DOHH2 (cell line): ENCODE data around the gene KIF7.

Experiments used
- H3F3A ChIP-seq: fragments of 200-600 bp; sonication (generic), shearing (Covaris generic); 2 replicates; pipeline ENCODE4 v1.6.0; 2016; ENCODE audit warnings: antibody characterized with exemption, mild to moderate bottlenecking; ENCODE audit not compliant: control insufficient read depth, insufficient read depth
- H3K27ac ChIP-seq: fragments of 200-600 bp; sonication (generic); 2 replicates; pipeline ENCODE4 v1.5.1; 2014; ENCODE audit warnings: low read depth, mild to moderate bottlenecking, low read length, moderate library complexity
- H3K27me3 ChIP-seq: fragments of 200-600 bp; sonication (generic); 2 replicates; pipeline ENCODE4 v1.6.1; 2014; ENCODE audit warnings: mild to moderate bottlenecking, low read length, mixed read lengths; ENCODE audit not compliant: control insufficient read depth
- H3K36me3 ChIP-seq: fragments of 200-600 bp; sonication (generic); 2 replicates; pipeline ENCODE4 v1.6.1; 2014; ENCODE audit warnings: mild to moderate bottlenecking, low read length, moderate library complexity, mixed read lengths; ENCODE audit not compliant: control insufficient read depth
- H3K4me1 ChIP-seq: fragments of 200-600 bp; sonication (generic); 2 replicates; pipeline ENCODE4 v1.6.1; 2014; ENCODE audit warnings: mild to moderate bottlenecking, low read length, mixed read lengths; ENCODE audit not compliant: control insufficient read depth
- H3K4me2 ChIP-seq: fragments of 200-600 bp; sonication (generic); 2 replicates; pipeline ENCODE4 v1.6.0; 2014; ENCODE audit warnings: mild to moderate bottlenecking, low read length, moderate library complexity
- H3K4me3 ChIP-seq: fragments of 200-600 bp; sonication (generic); 2 replicates; pipeline ENCODE4 v1.5.1; 2014; ENCODE audit warnings: mild to moderate bottlenecking, low read length, mixed read lengths
- H3K79me2 ChIP-seq: fragments of 200-600 bp; sonication (generic); 2 replicates; pipeline ENCODE4 v1.6.1; 2014; ENCODE audit warnings: mild to moderate bottlenecking, low read length, mixed read lengths; ENCODE audit not compliant: control insufficient read depth
- H3K9me2 ChIP-seq: fragments of 200-600 bp; sonication (generic); replicated peaks from 2 replicates; pipeline ENCODE4 v1.6.1; 2014; ENCODE audit warnings: mild to moderate bottlenecking, low read length, mixed read lengths; ENCODE audit not compliant: control insufficient read depth
- H3K9me3 ChIP-seq: fragments of 200-600 bp; sonication (generic); 2 replicates; pipeline ENCODE4 v1.6.1; 2014; ENCODE audit warnings: antibody characterized with exemption, low read length, mixed read lengths; ENCODE audit not compliant: control insufficient read depth, insufficient read depth
- H4K20me1 ChIP-seq: fragments of 200-600 bp; sonication (generic); 2 replicates; pipeline ENCODE4 v1.6.0; 2014; ENCODE audit warnings: low read depth, mild to moderate bottlenecking, antibody characterized with exemption, low read length, moderate library complexity; ENCODE audit not compliant: control insufficient read depth, insufficient read depth
- EZH2phosphoT487 ChIP-seq: fragments of 200-600 bp; sonication (generic); IDR thresholded peaks from 2 replicates; pipeline ENCODE4 v1.6.1; 2017; ENCODE audit warnings: borderline replicate concordance, mild to moderate bottlenecking, antibody characterized with exemption, low read length, moderate library complexity, mixed read lengths
- TF ChIP-seq, protein P1 (sequence below): fragments of 200-600 bp; sonication (generic); IDR thresholded peaks from one replicate; pipeline ENCODE4 v1.5.1; 2014; ENCODE audit warnings: antibody characterized with exemption, mild to moderate bottlenecking, low read depth, low read length; ENCODE audit not compliant: poor library complexity, severe bottlenecking

Gene KIF7

DNA sequence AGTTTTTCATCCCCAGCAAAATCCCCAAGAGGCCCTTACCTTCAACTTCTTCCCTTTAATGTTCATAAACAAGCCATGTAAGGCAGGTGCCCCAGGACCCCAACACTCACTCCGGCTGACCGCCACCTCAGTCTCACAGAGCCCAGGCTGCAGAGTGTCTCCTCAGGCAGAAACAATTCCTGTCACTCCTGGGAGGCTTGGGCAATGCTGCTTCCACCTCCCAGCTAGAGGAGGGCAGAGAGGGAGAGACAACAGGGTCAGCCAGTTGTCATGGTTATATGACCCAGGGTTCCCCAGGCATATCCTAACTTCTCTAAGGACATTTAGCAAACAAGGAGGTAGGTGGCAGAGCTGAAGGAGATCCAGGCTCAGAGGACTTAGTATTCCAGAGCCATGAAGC lies 23.9 kb upstream of the KIF7 start, which contains the start of gene PLIN1:
Gene PLIN1, minus strand, starts transcription at position 156 of the 400 bp plus-strand sequence. CDS start 1,878 bp downstream, outside the sequence.
- no peak within 1 kb of the TSS for H3K4me2 ChIP-seq
- no peak within 1 kb of the TSS for H3K27ac ChIP-seq
- H3F3A ChIP-seq = no peaks in the 10 kb centered on the region

DNA sequence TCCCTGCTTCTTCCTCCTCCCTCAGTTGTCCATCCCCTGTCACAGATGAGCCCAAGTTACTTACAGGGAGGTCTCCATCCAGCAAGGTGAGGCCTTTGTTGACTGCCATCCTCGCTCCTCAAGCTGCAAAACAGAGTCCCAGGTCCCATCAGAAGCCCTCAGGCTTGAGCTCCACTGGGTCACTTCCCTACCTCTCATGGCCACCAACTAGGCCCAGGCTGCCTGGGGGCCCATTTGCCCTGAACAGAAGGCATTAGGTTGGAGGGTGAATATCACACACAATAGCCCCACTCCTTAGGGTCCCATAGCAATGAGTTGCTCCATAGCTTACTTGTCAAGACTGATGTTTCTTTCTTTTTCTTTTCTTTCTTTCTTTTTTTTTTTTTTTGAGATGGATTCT lies 22.1 kb upstream of the KIF7 start:
- Histone ChIP-seq H3K27ac (no peak overlapping the region), H3K4me1 (no peaks in the 10 kb centered on the region), H3K4me2 (no peak overlapping the region), H3K79me2 (no peaks in the 10 kb centered on the region), H3K36me3 (no peaks in the 10 kb centered on the region), H3K4me3 (no peak overlapping the region), H3K9me3 (no peaks in the 10 kb centered on the region), H3F3A (no peaks in the 10 kb centered on the region), H3K27me3 (no peaks in the 10 kb centered on the region), H4K20me1 (no peaks in the 10 kb centered on the region), H3K9me2 (no peaks in the 10 kb centered on the region)
- TF ChIP-seq EZH2phosphoT487 = no peak
- TF ChIP-seq, protein P1, sequence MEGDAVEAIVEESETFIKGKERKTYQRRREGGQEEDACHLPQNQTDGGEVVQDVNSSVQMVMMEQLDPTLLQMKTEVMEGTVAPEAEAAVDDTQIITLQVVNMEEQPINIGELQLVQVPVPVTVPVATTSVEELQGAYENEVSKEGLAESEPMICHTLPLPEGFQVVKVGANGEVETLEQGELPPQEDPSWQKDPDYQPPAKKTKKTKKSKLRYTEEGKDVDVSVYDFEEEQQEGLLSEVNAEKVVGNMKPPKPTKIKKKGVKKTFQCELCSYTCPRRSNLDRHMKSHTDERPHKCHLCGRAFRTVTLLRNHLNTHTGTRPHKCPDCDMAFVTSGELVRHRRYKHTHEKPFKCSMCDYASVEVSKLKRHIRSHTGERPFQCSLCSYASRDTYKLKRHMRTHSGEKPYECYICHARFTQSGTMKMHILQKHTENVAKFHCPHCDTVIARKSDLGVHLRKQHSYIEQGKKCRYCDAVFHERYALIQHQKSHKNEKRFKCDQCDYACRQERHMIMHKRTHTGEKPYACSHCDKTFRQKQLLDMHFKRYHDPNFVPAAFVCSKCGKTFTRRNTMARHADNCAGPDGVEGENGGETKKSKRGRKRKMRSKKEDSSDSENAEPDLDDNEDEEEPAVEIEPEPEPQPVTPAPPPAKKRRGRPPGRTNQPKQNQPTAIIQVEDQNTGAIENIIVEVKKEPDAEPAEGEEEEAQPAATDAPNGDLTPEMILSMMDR = no peak

More for the DNA sequence above, 23.9 kb upstream of the KIF7 start, which contains the start of gene PLIN1:
- Histone ChIP-seq H3K4me3 (no peak within 1 kb of the TSS), H3K4me1 (no peaks in the 10 kb centered on the region), H3K36me3 (no peaks in the 10 kb centered on the region), H3K79me2 (no peaks in the 10 kb centered on the region), H3K9me2 (no peaks in the 10 kb centered on the region), H3K27me3 (no peaks in the 10 kb centered on the region), H4K20me1 (no peaks in the 10 kb centered on the region), H3K9me3 (no peaks in the 10 kb centered on the region)
- TF ChIP-seq EZH2phosphoT487 = no peak
- TF ChIP-seq, protein P1 = no peak

DNA sequence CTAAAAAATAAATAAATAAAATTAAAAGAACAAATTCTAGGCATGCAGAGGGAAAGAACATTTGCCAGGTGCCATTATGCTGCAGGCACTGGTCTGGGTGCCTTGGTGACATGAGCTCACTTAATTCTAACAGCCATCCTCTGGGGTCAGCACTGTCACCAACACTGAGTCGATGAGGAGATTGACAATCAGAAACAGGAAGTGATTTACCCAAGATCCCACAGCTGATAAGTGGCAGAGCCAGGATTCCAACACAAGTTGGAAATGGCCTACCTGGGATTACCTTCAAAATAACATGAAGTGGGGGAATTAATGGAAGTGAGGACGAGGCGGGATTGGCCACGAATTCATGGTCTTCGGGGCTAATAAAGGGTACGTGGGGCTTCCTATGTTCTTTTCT lies 20.3 kb upstream of the KIF7 start:
- H3F3A ChIP-seq = no peaks in the 10 kb centered on the region
- no peak for TF ChIP-seq EZH2phosphoT487
- TF ChIP-seq, protein P1 = no peak
- H3K79me2 ChIP-seq = no peaks in the 10 kb centered on the region
- H4K20me1 ChIP-seq = no peaks in the 10 kb centered on the region
- no peaks in the 10 kb centered on the region for H3K4me1 ChIP-seq
- H3K9me2 ChIP-seq = no peaks in the 10 kb centered on the region
- no peak overlapping the region for H3K27ac ChIP-seq
- H3K4me3 ChIP-seq = no peak overlapping the region
- H3K9me3 ChIP-seq = no peaks in the 10 kb centered on the region
- H3K36me3 ChIP-seq = no peaks in the 10 kb centered on the region
- H3K27me3 ChIP-seq = no peaks in the 10 kb centered on the region
- H3K4me2 ChIP-seq = no peak overlapping the region
